ENCODE measurements around the gene MBD5.

DNA sequence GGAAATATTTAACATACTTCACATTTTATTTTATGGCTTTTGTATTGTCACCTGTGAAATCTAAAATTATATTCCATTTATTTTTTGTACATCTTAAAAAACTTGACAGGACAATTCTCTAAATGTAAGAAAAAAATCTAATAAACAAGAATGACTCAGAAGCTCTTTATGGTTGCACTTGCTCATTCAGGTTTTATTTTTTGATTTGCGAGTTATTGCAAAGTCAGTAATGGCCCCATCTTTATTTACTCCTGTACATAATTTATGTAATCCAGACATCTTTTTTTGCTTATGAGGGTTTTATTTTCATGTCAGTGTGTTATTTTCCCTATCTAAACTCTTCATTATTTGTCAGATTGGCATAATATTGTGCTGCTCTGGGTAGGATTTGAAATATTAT lies 145.1 kb downstream of the MBD5 start:
- no peak for TF ChIP-seq CTCF (IDR thresholded peaks at IDR 0.05)
- TF ChIP-seq POLR2A (IDR thresholded peaks at IDR 0.05) = no peak
- TF ChIP-seq POLR2AphosphoS5 (IDR thresholded peaks at IDR 0.05) = no peak
- no peak for TF ChIP-seq EP300 (IDR thresholded peaks at IDR 0.05)

All from stomach (tissue), 4 donors.